SK-N-SH treated with all-trans-retinoic acid at 6 μM for 48 hours (cell line): ENCODE results near the gene PSMB7.

ENCODE experiments used
- ATAC-seq: fragments of 200-7000 bp; cut with Tn5 transposase; 3 replicates; pipeline ENCODE4 v1.9.1; 2020; ENCODE audit warnings: mild to moderate bottlenecking, moderate library complexity
- ARNTL ChIP-seq: fragments of 450-650 bp; formaldehyde crosslinking; IDR thresholded peaks from 2 replicates; pipeline ENCODE4 v1.5.0; 2020; ENCODE audit warnings: low read depth, mild to moderate bottlenecking, moderate library complexity, borderline replicate concordance
- BACH2 ChIP-seq: fragments of 250-450 bp; sonication (Bioruptor Pico); IDR thresholded peaks from 2 replicates; pipeline ENCODE4 v1.9.0; 2021; ENCODE audit warnings: mild to moderate bottlenecking, borderline replicate concordance
- CSRNP3 ChIP-seq: fragments of 250-450 bp; sonication (Bioruptor Pico); IDR thresholded peaks from 2 replicates; pipeline ENCODE4 v1.5.1; 2021; ENCODE audit warnings: mild to moderate bottlenecking, moderate library complexity
- ESRRG ChIP-seq: fragments of 250-450 bp; sonication (Bioruptor Pico); IDR thresholded peaks from 2 replicates; pipeline ENCODE4 v1.6.1; 2021; ENCODE audit warnings: mild to moderate bottlenecking
- GLIS3 ChIP-seq: fragments of 250-450 bp; sonication (Bioruptor Pico); IDR thresholded peaks from 2 replicates; pipeline ENCODE4 v1.5.0; 2020; ENCODE audit warnings: mild to moderate bottlenecking, moderate library complexity
- ISL1 ChIP-seq: fragments of 250-450 bp; sonication (Bioruptor Pico); IDR thresholded peaks from 2 replicates; pipeline ENCODE4 v2.1.2; 2022; ENCODE audit warnings: mild to moderate bottlenecking, moderate library complexity
- OSR1 ChIP-seq: fragments of 250-450 bp; sonication (Bioruptor Pico); IDR thresholded peaks from 2 replicates; pipeline ENCODE4 v1.8.0; 2022; ENCODE audit warnings: moderate library complexity, mild to moderate bottlenecking, inconsistent platforms
- POU6F1 ChIP-seq: fragments of 250-450 bp; sonication (Bioruptor Pico); IDR thresholded peaks from 2 replicates; pipeline ENCODE4 v1.8.0; 2021; ENCODE audit warnings: low read depth, mild to moderate bottlenecking, moderate library complexity, borderline replicate concordance
- PPARA ChIP-seq: fragments of 250-450 bp; sonication (Bioruptor Pico); IDR thresholded peaks from 2 replicates; pipeline ENCODE4 v1.5.0; 2020; ENCODE audit warnings: mild to moderate bottlenecking, borderline replicate concordance
- RARB ChIP-seq: fragments of 250-450 bp; sonication (Bioruptor Pico); IDR thresholded peaks from 2 replicates; pipeline ENCODE4 v1.8.0; 2021; ENCODE audit warnings: mild to moderate bottlenecking, moderate library complexity
- TCF4 ChIP-seq: fragments of 250-450 bp; sonication (Bioruptor Pico); IDR thresholded peaks from 2 replicates; pipeline ENCODE4 v1.8.0; 2021; ENCODE audit warnings: mild to moderate bottlenecking, moderate library complexity, borderline replicate concordance
- TOX ChIP-seq: fragments of 250-450 bp; sonication (Bioruptor Pico); IDR thresholded peaks from 2 replicates; pipeline ENCODE4 v1.8.0; 2021; ENCODE audit warnings: mild to moderate bottlenecking, moderate library complexity, borderline replicate concordance
- TSHZ2 ChIP-seq: fragments of 250-450 bp; sonication (Bioruptor Pico); IDR thresholded peaks from 2 replicates; pipeline ENCODE4 v1.5.0; 2020; ENCODE audit warnings: mild to moderate bottlenecking, moderate library complexity
- ZC3H10 ChIP-seq: fragments of 250-450 bp; sonication (Bioruptor Pico); IDR thresholded peaks from 2 replicates; pipeline ENCODE4 v1.5.1; 2021; ENCODE audit warnings: mild to moderate bottlenecking, moderate library complexity
- ZFP3 ChIP-seq: fragments of 250-450 bp; sonication (Bioruptor Pico); IDR thresholded peaks from 2 replicates; pipeline ENCODE4 v1.5.0; 2020; ENCODE audit warnings: mild to moderate bottlenecking, moderate library complexity
- ZFP30 ChIP-seq: fragments of 450-650 bp; formaldehyde crosslinking; IDR thresholded peaks from 2 replicates; pipeline ENCODE4 v1.5.0; 2022; ENCODE audit warnings: mild to moderate bottlenecking, moderate library complexity
- ZNF565 ChIP-seq: fragments of 450-650 bp; formaldehyde crosslinking; conservative IDR thresholded peaks from 2 replicates; pipeline ENCODE4 v1.5.0; 2020; ENCODE audit warnings: low read depth, mild to moderate bottlenecking, moderate library complexity
- ZNF70 ChIP-seq: fragments of 450-650 bp; formaldehyde crosslinking; IDR thresholded peaks from 2 replicates; pipeline ENCODE4 v1.5.0; 2020; ENCODE audit warnings: mild to moderate bottlenecking, moderate library complexity
- ZNF8 ChIP-seq: fragments of 450-650 bp; formaldehyde crosslinking; IDR thresholded peaks from 2 replicates; pipeline ENCODE4 v1.5.0; 2020; ENCODE audit warnings: mild to moderate bottlenecking, moderate library complexity
- TF ChIP-seq, protein P1 (sequence below): fragments of 250-450 bp; sonication (Bioruptor Pico); IDR thresholded peaks from 2 replicates; pipeline ENCODE4 v1.5.1; 2020; ENCODE audit warnings: low read depth, mild to moderate bottlenecking, moderate library complexity

PSMB7 gene

DNA sequence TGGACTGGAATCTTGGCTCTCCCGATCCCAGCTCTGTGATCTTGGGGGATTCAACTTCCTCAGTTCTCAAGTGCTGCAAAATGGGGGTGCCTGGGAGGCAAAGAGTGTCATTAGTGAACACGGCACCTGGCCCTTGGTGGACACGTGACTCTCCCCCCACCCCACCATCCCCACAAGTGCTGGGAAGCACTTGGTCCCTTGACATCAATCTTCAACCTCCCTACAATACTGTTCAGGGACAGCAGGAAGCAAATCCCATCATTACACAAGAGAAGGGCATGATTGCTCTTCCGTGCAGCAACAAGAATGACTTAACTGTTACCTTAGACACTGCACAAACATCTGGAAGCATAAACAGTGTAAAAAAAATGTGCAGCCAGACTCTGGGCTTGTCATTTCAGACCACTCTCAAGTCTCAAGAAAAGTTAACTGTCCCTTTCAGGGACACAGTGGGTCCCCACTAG lies 61.4 kb downstream of the PSMB7 start (continued):
- no peak for TF ChIP-seq PPARA (CRISPR knock-in tag)

GRCh38 chr9:124353166-124353768 lies 62.0 kb downstream of the PSMB7 start:
- TF ChIP-seq GLIS3 (CRISPR knock-in tag) (no peak), RARB (no peak)
- TF ChIP-seq, all 23 proteins: peak for 0
- ATAC-seq: no peak

DNA sequence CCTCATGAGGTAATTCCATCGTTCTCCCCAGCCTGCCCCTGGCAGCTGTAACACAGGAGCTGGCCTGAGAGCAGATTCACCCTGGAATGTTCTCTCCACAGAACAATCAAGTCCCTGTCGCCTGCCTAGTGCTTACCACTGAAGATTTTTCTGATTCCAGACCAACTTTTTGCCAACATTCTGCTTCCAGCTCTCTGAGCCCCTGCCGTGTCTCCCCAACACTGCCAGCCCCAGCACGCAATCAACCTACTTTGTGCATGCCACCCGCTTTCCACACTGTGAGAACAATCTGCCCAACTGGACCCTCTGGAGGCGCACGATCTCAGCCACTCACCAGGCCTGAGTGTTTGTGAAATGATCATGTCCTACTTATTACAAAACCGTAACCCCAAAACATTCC lies 62.6 kb downstream of the PSMB7 start:
- ATAC-seq: no peak
- TF ChIP-seq ZFP30 (CRISPR knock-in tag) (no peak), ZNF8 (no peak), TCF4 (no peak), TOX (CRISPR knock-in tag) (no peak), TSHZ2 (CRISPR knock-in tag) (no peak), PPARA (CRISPR knock-in tag) (no peak), ZC3H10 (CRISPR knock-in tag) (no peak)
- TF ChIP-seq, protein P1, sequence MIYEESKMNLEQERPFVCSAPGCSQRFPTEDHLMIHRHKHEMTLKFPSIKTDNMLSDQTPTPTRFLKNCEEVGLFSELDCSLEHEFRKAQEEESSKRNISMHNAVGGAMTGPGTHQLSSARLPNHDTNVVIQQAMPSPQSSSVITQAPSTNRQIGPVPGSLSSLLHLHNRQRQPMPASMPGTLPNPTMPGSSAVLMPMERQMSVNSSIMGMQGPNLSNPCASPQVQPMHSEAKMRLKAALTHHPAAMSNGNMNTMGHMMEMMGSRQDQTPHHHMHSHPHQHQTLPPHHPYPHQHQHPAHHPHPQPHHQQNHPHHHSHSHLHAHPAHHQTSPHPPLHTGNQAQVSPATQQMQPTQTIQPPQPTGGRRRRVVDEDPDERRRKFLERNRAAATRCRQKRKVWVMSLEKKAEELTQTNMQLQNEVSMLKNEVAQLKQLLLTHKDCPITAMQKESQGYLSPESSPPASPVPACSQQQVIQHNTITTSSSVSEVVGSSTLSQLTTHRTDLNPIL (CRISPR knock-in tag): no peak

- ATAC-seq: no peak
- no peak for TF ChIP-seq ZNF8
- no peak for TF ChIP-seq OSR1
- TF ChIP-seq, protein P1 (CRISPR knock-in tag): no peak
- TF ChIP-seq ZFP30 (CRISPR knock-in tag): no peak
- no peak for TF ChIP-seq GLIS3 (CRISPR knock-in tag)
- TF ChIP-seq, all 23 proteins: peak for 0
Observed at GRCh38 chr9:124351672-124352468, 63.4 kb downstream of the PSMB7 start.

DNA sequence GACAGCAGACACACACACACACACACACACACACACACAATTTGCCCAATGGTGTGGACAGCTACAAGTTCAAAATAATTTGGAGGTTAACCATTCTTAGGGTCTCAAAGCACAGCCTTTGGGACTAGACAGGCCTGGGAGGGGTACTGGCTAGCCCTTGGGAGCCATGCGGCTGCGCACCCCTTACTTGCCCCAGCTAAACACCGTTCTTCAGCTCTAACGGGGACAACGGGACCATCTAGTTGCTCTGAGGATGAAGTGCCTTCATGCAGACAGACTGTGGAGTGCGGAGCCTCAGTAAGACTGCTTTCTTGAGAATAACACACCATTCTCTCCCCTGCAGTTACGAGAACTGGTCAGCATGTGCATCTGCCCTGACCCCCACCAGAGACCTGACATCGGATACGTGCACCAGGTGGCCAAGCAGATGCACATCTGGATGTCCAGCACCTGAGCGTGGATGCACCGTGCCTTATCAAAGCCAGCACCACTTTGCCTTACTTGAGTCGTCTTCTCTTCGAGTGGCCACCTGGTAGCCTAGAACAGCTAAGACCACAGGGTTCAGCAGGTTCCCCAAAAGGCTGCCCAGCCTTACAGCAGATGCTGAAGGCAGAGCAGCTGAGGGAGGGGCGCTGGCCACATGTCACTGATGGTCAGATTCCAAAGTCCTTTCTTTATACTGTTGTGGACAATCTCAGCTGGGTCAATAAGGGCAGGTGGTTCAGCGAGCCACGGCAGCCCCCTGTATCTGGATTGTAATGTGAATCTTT lies 64.6 kb downstream of the PSMB7 start:
- no peak for ATAC-seq

More for the DNA sequence above, 64.6 kb downstream of the PSMB7 start:
- TF ChIP-seq ZFP30 (CRISPR knock-in tag) (no peak), ZNF8 (no peak), ZNF70 (CRISPR knock-in tag) (no peak), ESRRG (no peak), CSRNP3 (CRISPR knock-in tag) (no peak), BACH2 (no peak), TOX (CRISPR knock-in tag) (no peak), ZC3H10 (CRISPR knock-in tag) (no peak), ZFP3 (no peak), PPARA (CRISPR knock-in tag) (no peak), ARNTL (no peak), GLIS3 (CRISPR knock-in tag) (no peak), POU6F1 (CRISPR knock-in tag) (no peak), ISL1 (CRISPR knock-in tag) (no peak), ZNF565 (CRISPR knock-in tag) (no peak)
- TF ChIP-seq, protein P1 (CRISPR knock-in tag): no peak
